Activated T-helper 17 cell treated with anti-CD3 and anti-CD28 coated beads, Interleukin-2, amount 50 U/mL, for 72 hours (primary cell): ENCODE measurements around the gene MYH15. TPM values are rescaled to one million over a fixed set of nuclear protein-coding genes. Genes with fewer than 3 reads are reported as not detected.

Experiments used
- ATAC-seq: fragments of 150-1000 bp; cut with Tn5 transposase; replicated peaks from 2 replicates; pipeline ENCODE4 v1.10.0; 2021; ENCODE audit warnings: mild to moderate bottlenecking, moderate library complexity
- H3K27ac Mint-ChIP-seq: one replicate; pipeline ENCODE4 v1.8.0; 2022; ENCODE audit warnings: mixed read lengths
- H3K27me3 Mint-ChIP-seq: one replicate; pipeline ENCODE4 v1.8.0; 2022; ENCODE audit warnings: mixed read lengths
- H3K36me3 Mint-ChIP-seq: one replicate; pipeline ENCODE4 v1.8.0; 2022; ENCODE audit warnings: low read depth, mild to moderate bottlenecking, mixed read lengths
- H3K4me1 Mint-ChIP-seq: one replicate; pipeline ENCODE4 v1.8.0; 2022; ENCODE audit warnings: mixed read lengths
- H3K4me3 Mint-ChIP-seq: one replicate; pipeline ENCODE4 v1.8.0; 2022; ENCODE audit warnings: mild to moderate bottlenecking, mixed read lengths
- H3K9me3 Mint-ChIP-seq: one replicate; pipeline ENCODE4 v1.8.0; 2022; ENCODE audit warnings: mixed read lengths
- total RNA-seq, 2 donors: library from RNA; stranded (reverse); gene quantifications; one replicate each; pipeline ENCODE4 v1.2.3, GENCODE V29; 2022

Gene MYH15
- total RNA-seq: under 1 TPM; 0.26 to 0.42 TPM

DNA sequence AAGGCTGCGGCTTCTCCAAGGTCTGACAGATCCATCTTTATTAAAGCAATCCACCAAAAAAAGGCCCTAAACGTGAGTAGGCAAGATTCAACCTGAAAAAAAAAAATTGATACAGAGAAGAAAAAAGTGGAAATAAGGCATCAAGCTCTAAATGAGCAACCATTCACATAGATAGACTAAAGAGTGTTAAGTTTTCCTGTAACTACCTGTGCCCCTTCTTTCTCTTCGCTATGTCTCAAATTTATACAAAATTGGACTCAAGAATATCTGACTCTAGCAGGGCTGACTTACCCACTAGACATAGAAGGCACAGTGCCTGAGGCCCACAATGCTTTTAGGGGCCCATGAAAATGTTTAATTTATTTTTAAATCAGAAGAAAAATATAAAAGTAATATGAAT is at the start of gene MYH15:
Gene MYH15 (minus strand): TSS at position 101 of the 400 bp plus-strand sequence. CDS start 66 bp downstream, at position 35.
- no peak for ATAC-seq
- H3K4me1 Mint-ChIP-seq: no peaks in the 10 kb centered on the region
- no peak within 1 kb of the TSS for H3K4me3 Mint-ChIP-seq
- H3K27ac Mint-ChIP-seq: no peak within 1 kb of the TSS
- H3K9me3 Mint-ChIP-seq: no peaks in the 10 kb centered on the region
- H3K36me3 Mint-ChIP-seq: no peaks in the 10 kb centered on the region
- no peaks in the 10 kb centered on the region for H3K27me3 Mint-ChIP-seq

GRCh38 chr3:108555966-108556581 is 45.7 kb upstream of the MYH15 start:
- no peaks in the 10 kb centered on the region for H3K27me3 Mint-ChIP-seq
- H3K4me3 Mint-ChIP-seq: no peak overlapping the region
- H3K9me3 Mint-ChIP-seq: no peaks in the 10 kb centered on the region
- no peak for ATAC-seq
- no peak overlapping the region for H3K27ac Mint-ChIP-seq
- peaks cover 57% of the 10 kb centered on the region for H3K36me3 Mint-ChIP-seq
- H3K4me1 Mint-ChIP-seq: no peaks in the 10 kb centered on the region

DNA sequence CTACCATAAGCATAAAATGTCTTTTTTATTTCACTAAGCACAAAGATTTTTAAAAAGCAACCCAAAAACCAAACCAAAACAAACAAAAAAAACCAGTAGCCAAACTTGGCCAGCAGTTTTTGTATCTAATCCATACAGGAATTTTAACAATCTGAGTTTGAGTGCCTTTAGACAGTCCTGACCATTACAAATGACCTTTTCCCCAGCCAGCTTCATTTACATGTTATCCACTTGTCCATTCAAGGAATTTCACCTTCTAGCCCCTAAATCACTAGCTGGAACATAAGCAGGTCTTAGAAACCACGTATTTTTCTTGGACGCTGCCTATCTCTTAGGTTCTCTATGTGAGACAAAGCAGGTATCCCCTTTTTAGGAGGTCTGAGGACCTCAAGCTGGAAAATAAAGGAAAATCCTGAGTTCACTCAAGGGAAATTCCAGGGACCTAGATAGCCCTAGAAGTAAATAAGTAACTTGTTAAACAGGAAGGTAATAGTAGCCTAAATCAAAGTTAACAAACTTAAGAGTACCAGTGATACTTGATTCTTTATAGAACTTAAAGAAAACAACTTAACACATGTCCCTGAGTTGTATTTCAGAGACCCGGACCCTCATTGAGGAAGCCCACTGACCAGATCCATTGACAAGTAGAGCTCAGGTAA is 44.6 kb upstream of the MYH15 start:
- ATAC-seq: no peak
- Mint-ChIP-seq H3K27ac (no peak overlapping the region), H3K9me3 (no peaks in the 10 kb centered on the region), H3K4me1 (no peaks in the 10 kb centered on the region), H3K4me3 (no peak overlapping the region), H3K36me3 (peaks cover 47% of the 10 kb centered on the region), H3K27me3 (no peaks in the 10 kb centered on the region)

- no peak for ATAC-seq
- Mint-ChIP-seq H3K27me3 (no peaks in the 10 kb centered on the region), H3K4me1 (no peaks in the 10 kb centered on the region), H3K27ac (no peak overlapping the region), H3K9me3 (no peaks in the 10 kb centered on the region), H3K4me3 (no peak overlapping the region), H3K36me3 (peaks cover 43% of the 10 kb centered on the region)
These were observed 43.8 kb upstream of the MYH15 start for GRCh38 chr3:108554229-108554628.

- no peak for ATAC-seq
- Mint-ChIP-seq H3K27me3 (no peaks in the 10 kb centered on the region), H3K4me3 (no peak overlapping the region), H3K9me3 (no peaks in the 10 kb centered on the region), H3K36me3 (peaks cover 31% of the 10 kb centered on the region), H3K27ac (no peak overlapping the region), H3K4me1 (no peaks in the 10 kb centered on the region)
These were observed 42.1 kb upstream of the MYH15 start for GRCh38 chr3:108552267-108553159.

DNA sequence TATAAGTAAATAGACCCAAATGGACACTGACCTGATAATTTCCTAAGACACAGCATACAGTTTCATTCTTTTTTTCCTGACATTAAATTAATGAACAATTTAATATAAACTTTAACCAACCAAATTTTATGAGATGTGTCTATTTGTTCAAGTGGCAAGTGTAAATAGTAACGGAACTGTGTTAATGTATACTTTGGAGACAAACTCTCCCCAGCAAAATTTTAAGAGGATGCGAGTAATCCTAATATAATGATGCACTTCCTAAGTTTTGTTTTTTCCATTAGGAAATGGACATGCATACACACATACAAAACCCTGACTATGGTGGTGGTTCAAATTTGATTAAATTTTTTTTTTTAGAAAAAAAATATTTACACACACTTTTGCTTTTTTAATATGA is 38.5 kb upstream of the MYH15 start:
- no peak for ATAC-seq
- H3K36me3 Mint-ChIP-seq: peaks cover 25% of the 10 kb centered on the region
- H3K4me3 Mint-ChIP-seq: no peak overlapping the region
- H3K27ac Mint-ChIP-seq: no peak overlapping the region
- H3K9me3 Mint-ChIP-seq: no peaks in the 10 kb centered on the region
- peaks cover 10% of the 10 kb centered on the region for H3K4me1 Mint-ChIP-seq
- H3K27me3 Mint-ChIP-seq: no peaks in the 10 kb centered on the region

DNA sequence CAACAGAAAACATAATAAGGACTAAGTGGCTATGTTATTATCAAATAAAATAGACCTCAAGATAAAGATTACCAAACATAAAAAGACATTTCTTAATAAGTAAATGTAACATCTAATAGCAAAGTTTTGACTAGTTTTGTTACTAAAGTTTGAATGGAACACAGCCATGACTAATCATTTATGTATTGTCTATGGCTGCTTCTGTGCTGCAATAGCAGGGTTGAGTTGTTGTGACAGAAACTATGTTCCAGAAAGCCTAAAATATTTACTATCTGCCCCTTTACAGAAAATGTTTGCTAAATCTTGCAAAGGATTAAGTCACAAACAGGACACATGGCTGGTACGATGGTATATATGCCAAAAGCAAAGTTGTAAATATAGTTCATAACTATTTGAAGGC is 37.9 kb upstream of the MYH15 start:
- no peak for ATAC-seq

DNA sequence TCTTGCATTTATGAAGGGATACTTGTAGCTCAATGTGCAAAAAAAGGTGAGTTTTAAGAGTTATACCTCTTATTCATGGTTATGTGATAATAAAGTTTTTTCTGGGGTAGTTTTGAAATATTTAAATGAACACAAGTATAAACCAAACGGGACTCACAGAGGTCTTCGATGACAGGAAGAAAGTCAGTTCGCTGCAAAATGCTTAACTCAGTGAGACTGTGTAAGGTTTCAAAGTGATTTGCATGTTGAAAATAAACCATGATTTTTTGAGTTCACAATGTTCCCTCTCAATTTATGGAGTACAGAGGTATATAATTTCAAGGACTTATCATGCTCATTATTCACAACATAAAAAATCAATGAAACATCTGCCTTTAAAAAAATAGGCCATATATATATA is 36.3 kb upstream of the MYH15 start:
- peaks cover 20% of the 10 kb centered on the region for H3K36me3 Mint-ChIP-seq
- no peaks in the 10 kb centered on the region for H3K27me3 Mint-ChIP-seq
- H3K4me1 Mint-ChIP-seq: peaks cover 10% of the 10 kb centered on the region
- ATAC-seq: no peak
- no peaks in the 10 kb centered on the region for H3K9me3 Mint-ChIP-seq
- H3K4me3 Mint-ChIP-seq: peak overlapping the region; percentile 64
- peak overlapping the region; percentile 69 for H3K27ac Mint-ChIP-seq

More for the DNA sequence above, 37.9 kb upstream of the MYH15 start:
- Mint-ChIP-seq H3K4me3 (no peak overlapping the region), H3K36me3 (peaks cover 31% of the 10 kb centered on the region), H3K27ac (no peak overlapping the region), H3K9me3 (no peaks in the 10 kb centered on the region), H3K4me1 (peaks cover 10% of the 10 kb centered on the region), H3K27me3 (no peaks in the 10 kb centered on the region)

DNA sequence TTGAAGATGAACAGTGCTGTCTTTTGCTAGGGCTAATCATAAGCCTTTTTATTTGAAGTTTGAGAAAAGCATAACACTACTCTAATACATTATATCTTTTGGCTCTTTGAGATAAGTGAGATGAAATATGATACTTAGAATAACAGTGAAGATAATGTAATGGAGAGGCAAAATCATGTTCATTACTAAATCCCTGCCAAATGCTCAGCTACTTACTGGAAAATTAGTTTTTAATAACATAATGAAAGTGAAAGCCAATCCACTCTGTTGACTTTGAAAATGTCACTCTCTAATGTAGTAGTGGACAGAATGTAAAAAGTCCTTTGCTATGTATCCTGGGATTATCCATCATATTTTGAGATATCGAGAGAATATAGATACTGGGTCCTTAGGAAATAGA is 35.9 kb upstream of the MYH15 start:
- H3K36me3 Mint-ChIP-seq: peaks cover 15% of the 10 kb centered on the region

DNA sequence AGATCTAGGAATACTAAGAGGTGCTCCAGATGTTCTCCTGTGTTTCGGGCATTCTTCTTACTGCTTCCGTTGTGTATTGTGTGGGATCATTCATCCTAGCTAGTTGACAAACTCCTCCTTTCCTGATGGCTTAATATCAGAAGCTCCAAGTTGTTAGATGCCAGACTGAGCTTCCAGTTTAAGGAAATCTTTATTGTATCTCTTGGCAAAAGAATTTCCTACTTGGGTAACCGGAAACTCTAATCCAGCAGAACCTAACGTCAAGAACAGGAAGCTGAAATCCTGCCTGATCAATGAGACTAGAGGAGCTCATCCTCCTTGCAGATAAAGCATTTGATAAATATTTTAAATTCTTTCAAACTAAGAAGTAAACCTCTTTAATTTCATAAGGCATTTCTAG is 27.7 kb upstream of the MYH15 start:
- no peaks in the 10 kb centered on the region for H3K27me3 Mint-ChIP-seq
- no peaks in the 10 kb centered on the region for H3K36me3 Mint-ChIP-seq
- H3K4me3 Mint-ChIP-seq: no peak overlapping the region
- H3K27ac Mint-ChIP-seq: no peak overlapping the region
- no peaks in the 10 kb centered on the region for H3K4me1 Mint-ChIP-seq
- H3K9me3 Mint-ChIP-seq: no peaks in the 10 kb centered on the region
- no peak for ATAC-seq

More for the DNA sequence above, 35.9 kb upstream of the MYH15 start:
- no peaks in the 10 kb centered on the region for H3K27me3 Mint-ChIP-seq
- H3K9me3 Mint-ChIP-seq: no peaks in the 10 kb centered on the region
- H3K27ac Mint-ChIP-seq: peak overlapping the region; percentile 69
- peaks cover 10% of the 10 kb centered on the region for H3K4me1 Mint-ChIP-seq
- H3K4me3 Mint-ChIP-seq: peak overlapping the region; percentile 64
- ATAC-seq: no peak

DNA sequence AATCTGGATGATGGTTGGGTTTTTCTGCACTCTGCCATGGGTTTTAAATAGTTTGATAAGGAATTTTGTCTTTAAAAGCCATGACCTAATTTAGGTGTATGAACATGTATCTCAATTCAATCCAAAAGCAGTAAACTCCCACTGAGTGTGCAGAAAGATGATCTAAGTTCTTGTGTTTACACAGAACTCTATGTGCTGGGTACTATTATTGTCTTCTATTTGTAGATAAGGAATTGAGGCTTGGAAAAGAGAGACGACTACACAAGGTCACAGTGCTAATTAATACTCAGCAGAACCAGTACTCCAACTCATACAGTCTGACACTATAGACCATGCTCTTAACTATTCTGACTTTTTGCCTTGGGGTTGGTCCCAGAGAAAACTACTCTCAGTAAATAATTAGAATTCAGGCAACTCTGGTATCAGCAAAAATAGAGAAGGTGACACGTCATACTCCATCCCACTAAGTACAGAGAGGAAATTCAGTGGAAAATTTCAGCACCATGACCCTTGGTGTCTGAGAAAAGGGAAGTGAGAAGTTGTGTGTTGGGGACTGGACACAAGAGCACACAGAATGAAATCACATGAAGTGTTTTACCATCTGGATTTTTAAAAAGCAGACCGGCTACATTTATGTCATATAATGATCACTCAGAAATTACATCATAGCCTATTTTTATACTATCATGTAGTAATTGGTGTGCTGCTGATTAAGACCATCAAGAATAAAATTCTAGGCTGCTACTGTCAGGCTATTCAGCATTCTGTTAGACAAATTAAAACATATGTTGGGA is 18.3 kb upstream of the MYH15 start:
- Mint-ChIP-seq H3K4me3 (no peak overlapping the region), H3K9me3 (no peaks in the 10 kb centered on the region), H3K4me1 (no peaks in the 10 kb centered on the region), H3K27ac (no peak overlapping the region), H3K27me3 (peaks cover 21% of the 10 kb centered on the region), H3K36me3 (no peaks in the 10 kb centered on the region)
- ATAC-seq: no peak

- ATAC-seq: no peak
- peaks cover 21% of the 10 kb centered on the region for H3K27me3 Mint-ChIP-seq
These were observed 17.4 kb upstream of the MYH15 start for GRCh38 chr3:108527817-108528216.

DNA sequence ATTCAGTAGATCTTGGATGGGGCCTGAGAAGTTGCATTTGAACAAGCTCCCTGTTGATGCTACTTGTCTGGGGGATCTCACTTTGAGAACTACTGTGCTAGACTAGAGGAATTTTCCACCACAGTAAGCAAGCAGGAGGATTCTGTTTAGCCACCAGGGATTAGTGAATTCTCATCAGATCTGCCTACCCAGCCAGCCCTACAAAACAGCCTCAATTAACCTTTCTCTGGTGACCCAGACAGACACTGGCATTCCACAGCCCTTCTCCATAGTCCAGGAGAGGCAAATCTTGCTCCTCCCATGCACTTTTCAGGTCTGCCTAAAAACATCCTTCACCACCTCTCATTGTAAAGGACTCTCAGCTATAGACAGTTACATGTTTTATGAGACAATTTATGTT is 16.7 kb upstream of the MYH15 start:
- H3K36me3 Mint-ChIP-seq: no peaks in the 10 kb centered on the region
- no peak overlapping the region for H3K4me3 Mint-ChIP-seq
- H3K9me3 Mint-ChIP-seq: no peaks in the 10 kb centered on the region
- peaks cover 18% of the 10 kb centered on the region for H3K27me3 Mint-ChIP-seq
- no peak overlapping the region for H3K27ac Mint-ChIP-seq
- ATAC-seq: no peak
- no peaks in the 10 kb centered on the region for H3K4me1 Mint-ChIP-seq

More at GRCh38 chr3:108527817-108528216, 17.4 kb upstream of the MYH15 start:
- Mint-ChIP-seq H3K9me3 (no peaks in the 10 kb centered on the region), H3K4me3 (no peak overlapping the region), H3K4me1 (no peaks in the 10 kb centered on the region), H3K27ac (no peak overlapping the region), H3K36me3 (no peaks in the 10 kb centered on the region)

DNA sequence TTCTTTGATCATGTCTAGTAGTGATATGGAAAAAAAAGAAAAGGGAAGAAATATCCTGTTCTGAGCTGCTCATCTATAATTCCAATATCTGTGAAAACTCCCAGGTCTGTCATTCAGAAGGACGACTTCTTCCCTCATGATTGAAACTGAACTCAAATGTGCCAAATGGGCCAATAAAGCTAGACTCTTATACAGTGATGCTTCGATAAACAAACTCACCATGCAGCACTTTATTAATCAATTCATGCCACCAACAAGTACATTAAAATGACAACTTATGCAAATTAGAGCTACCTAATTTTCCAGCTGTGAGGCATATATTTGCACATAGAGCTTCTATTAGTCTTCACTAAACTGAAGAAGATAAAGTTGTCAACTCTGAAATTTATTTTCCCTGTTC is 15.6 kb upstream of the MYH15 start:
- no peaks in the 10 kb centered on the region for H3K9me3 Mint-ChIP-seq
- H3K4me3 Mint-ChIP-seq: no peak overlapping the region
- ATAC-seq: no peak
- H3K36me3 Mint-ChIP-seq: no peaks in the 10 kb centered on the region
- no peak overlapping the region for H3K27ac Mint-ChIP-seq
- H3K27me3 Mint-ChIP-seq: peaks cover 16% of the 10 kb centered on the region
- no peaks in the 10 kb centered on the region for H3K4me1 Mint-ChIP-seq
